Epithelial cell of esophagus (primary cell): ENCODE measurements around the gene XIRP2.

Source experiments
- DNase-seq: peaks from one replicate; pipeline ENCODE4 v3.0.0; 2010; ENCODE audit warnings: low read depth
- H3K4me3 ChIP-seq: 2 replicates; pipeline ENCODE4 v1.5.1; 2011; ENCODE audit warnings: mild to moderate bottlenecking, low read length, control low read depth
- CTCF ChIP-seq: IDR thresholded peaks from 2 replicates; pipeline ENCODE4 v1.5.1; 2011; ENCODE audit warnings: low read depth, mild to moderate bottlenecking, low read length, control low read depth, inconsistent platforms; ENCODE audit not compliant: insufficient read depth; ENCODE audit errors: missing control alignments

XIRP2 gene

GRCh38 chr2:166888180-166888579, at the start of gene XIRP2:
TSS of gene XIRP2 (plus strand) at chr2:166888480. CDS start at chr2:166903483, 15,003 bp downstream.
- H3K4me3 ChIP-seq = no peak within 1 kb of the TSS
- no peak for TF ChIP-seq CTCF
- no peak for DNase-seq

- TF ChIP-seq CTCF = no peak
- no peak for DNase-seq
- H3K4me3 ChIP-seq = no peak overlapping the region
Observed at GRCh38 chr2:166841152-166841551, 47.1 kb upstream of the XIRP2 start.

- TF ChIP-seq CTCF = no peak
- no peak for DNase-seq
- no peak overlapping the region for H3K4me3 ChIP-seq
Observed at GRCh38 chr2:166841679-166842078, 46.6 kb upstream of the XIRP2 start.

GRCh38 chr2:166844111-166844510, 44.2 kb upstream of the XIRP2 start:
- no peak overlapping the region for H3K4me3 ChIP-seq
- no peak for DNase-seq
- TF ChIP-seq CTCF = no peak

- no peak for TF ChIP-seq CTCF
- DNase-seq = no peak
- no peak overlapping the region for H3K4me3 ChIP-seq
Observed at GRCh38 chr2:166862468-166863132, 25.7 kb upstream of the XIRP2 start.

- no peak for DNase-seq
Observed at GRCh38 chr2:166867874-166868514, 20.3 kb upstream of the XIRP2 start.

More at GRCh38 chr2:166867874-166868514, 20.3 kb upstream of the XIRP2 start:
- no peak overlapping the region for H3K4me3 ChIP-seq
- TF ChIP-seq CTCF = no peak
